NOMO-1 (cell line): ENCODE results near the gene KRT33B.
A peak's percentile ranks its signal among the peaks of the same experiment; 100 is the strongest.
"Not testable (repeated sequence)": the region's sequence is repeated elsewhere in the genome, so short reads cannot be mapped to it uniquely, and the experiment has no call there.

Experiments used
- DNase-seq, 2 experiments: peaks; one replicate each; lab custom pipeline; 2025; ENCODE audit not compliant: unreplicated experiment in 2 of 2; lab: John Stamatoyannopoulos, UW

Gene KRT33B

GRCh38 chr17:41350381-41350878, 19.2 kb downstream of the KRT33B start, which contains the start of gene KRT33A:
Gene KRT33A (minus strand): TSS chr17:41350828. CDS start chr17:41350767, 61 bp downstream.
- not testable (repeated sequence) for DNase-seq

GRCh38 chr17:41347869-41348760, 21.5 kb downstream of the KRT33B start:
- DNase-seq = peak; percentile 34 to 52

- not testable (repeated sequence) for DNase-seq
Observed at GRCh38 chr17:41346421-41346820, 23.2 kb downstream of the KRT33B start.

GRCh38 chr17:41345992-41346391, 23.6 kb downstream of the KRT33B start:
- DNase-seq = no peak

GRCh38 chr17:41343029-41343428, 26.6 kb downstream of the KRT33B start:
- DNase-seq = no peak

GRCh38 chr17:41340934-41341861, 28.4 kb downstream of the KRT33B start:
- DNase-seq = no peak

- DNase-seq = no peak
Observed at GRCh38 chr17:41340494-41340893, 29.1 kb downstream of the KRT33B start.

GRCh38 chr17:41339571-41340172, 29.9 kb downstream of the KRT33B start:
- no peak for DNase-seq

- peak; percentile 51 to 81 for DNase-seq
Observed at GRCh38 chr17:41338961-41339485, 30.6 kb downstream of the KRT33B start.

- DNase-seq = no peak
Observed at GRCh38 chr17:41335747-41336146, 33.9 kb downstream of the KRT33B start.

GRCh38 chr17:41334385-41335305, 35.0 kb downstream of the KRT33B start:
- no peak for DNase-seq

GRCh38 chr17:41333836-41334235, 35.8 kb downstream of the KRT33B start:
- DNase-seq = no peak

GRCh38 chr17:41333098-41333497, 36.5 kb downstream of the KRT33B start:
- DNase-seq = no peak

GRCh38 chr17:41332239-41332638, 37.4 kb downstream of the KRT33B start:
- DNase-seq = no peak

GRCh38 chr17:41331606-41332005, 38.0 kb downstream of the KRT33B start:
- no peak for DNase-seq

GRCh38 chr17:41329279-41329948, 40.2 kb downstream of the KRT33B start:
- DNase-seq = no peak

- DNase-seq = no peak
Observed at GRCh38 chr17:41328207-41328606, 41.4 kb downstream of the KRT33B start.

GRCh38 chr17:41327411-41328120, 42.0 kb downstream of the KRT33B start:
- DNase-seq = no peak
